Mammary epithelial cell (primary cell): Measurements from ENCODE around the gene WNT5B.

ENCODE experiments used
- CTCF ChIP-seq, 2 donors: IDR thresholded peaks in 1 of 2; conservative IDR thresholded peaks in 1 of 2; 2 replicates each; pipeline ENCODE4 v1.5.1; 2011 to 2012; ENCODE audit warnings: inconsistent platforms in 2 of 2, low read length in 2 of 2, mild to moderate bottlenecking in 2 of 2, control low read depth in 1 of 2, low read depth in 1 of 2; ENCODE audit not compliant: insufficient read depth in 1 of 2; ENCODE audit errors: extremely low read depth in 1 of 2
- EZH2 ChIP-seq: IDR thresholded peaks from 2 replicates; pipeline ENCODE4 v1.6.1; 2012; ENCODE audit warnings: low read length, inconsistent platforms, borderline replicate concordance

DNA sequence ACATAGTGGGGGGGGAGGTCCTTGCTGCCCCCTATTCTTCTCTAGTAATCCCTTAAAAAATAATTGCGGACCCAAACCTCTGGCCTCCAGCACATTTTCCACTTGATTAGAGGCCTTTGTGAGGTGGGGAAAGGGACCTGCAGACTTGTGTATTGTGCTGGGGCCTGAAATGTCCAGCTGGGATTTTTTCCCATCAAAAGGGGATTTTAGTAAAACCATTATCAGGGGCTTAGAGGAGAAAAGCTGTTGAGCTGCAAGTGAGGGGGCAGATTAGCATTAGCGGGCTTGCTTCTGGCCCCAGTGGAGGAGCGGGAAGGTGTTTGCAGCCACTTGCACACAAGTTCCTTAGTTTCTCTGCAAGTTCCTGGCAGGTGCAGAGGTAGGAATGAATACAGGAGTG, 48.5 kb upstream of the WNT5B start:
- TF ChIP-seq CTCF (conservative IDR thresholded peaks at IDR 0.05 in 1 of 2, IDR thresholded peaks at IDR 0.05 in 1 of 2; ENCODE audit: extremely low read depth in 1 of 2, insufficient read depth in 1 of 2, low read depth in 1 of 2, low read length in 2 of 2) (no peak), EZH2 (no peak)
